Measurements from ENCODE around the gene IFNAR2. TPM values are rescaled to one million over a fixed set of nuclear protein-coding genes. Genes with fewer than 3 reads are reported as not detected.
A peak's percentile ranks its signal among the peaks of the same experiment; 100 is the strongest.

Gene IFNAR2
- polyA plus RNA-seq, 1 donor from 2014 or later, result 10.3 TPM

DNA sequence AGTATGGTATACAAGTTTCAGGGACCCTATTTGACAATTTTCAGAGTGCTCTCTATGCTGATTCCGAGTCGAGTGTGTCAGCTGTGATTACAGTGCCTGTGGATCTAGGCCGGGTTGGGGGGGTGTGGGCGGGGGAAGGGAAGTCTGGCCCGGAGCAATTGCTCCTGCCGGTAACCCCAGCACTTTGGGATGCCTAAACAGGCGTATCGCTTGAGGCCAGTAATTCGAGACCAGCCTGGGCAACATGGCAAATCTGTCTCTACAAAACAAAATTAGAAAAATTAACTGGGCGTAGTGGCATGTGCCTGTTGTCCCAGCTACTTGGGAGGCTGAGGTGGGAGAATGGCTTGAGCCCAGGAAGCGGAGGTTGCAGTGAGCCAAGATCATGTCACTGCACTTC is 34.8 kb downstream of the IFNAR2 start:
- Histone ChIP-seq H3F3A (ENCODE audit: insufficient read depth, low read length, poor library complexity, severe bottlenecking) (no peaks in the 10 kb centered on the region), H3K9me2 (ENCODE audit: insufficient read depth, low read length) (no peaks in the 10 kb centered on the region), H3K9ac (ENCODE audit: low read length) (no peak overlapping the region), H3K4me2 (ENCODE audit: low read length) (no peak overlapping the region), H3K4me3 (ENCODE audit: low read length) (no peak overlapping the region), H3K27me3 (ENCODE audit: insufficient read depth, low read depth, low read length) (no peaks in the 10 kb centered on the region), H3K27ac (ENCODE audit: low read length) (no peak overlapping the region), H3K36me3 (ENCODE audit: insufficient read depth, low read length) (peaks cover 6% of the 10 kb centered on the region), H2AFZ (ENCODE audit: low read depth, low read length) (no peak overlapping the region), H3K79me2 (replicated peaks; ENCODE audit: insufficient read depth, low read length) (no peaks in the 10 kb centered on the region), H4K20me1 (ENCODE audit: insufficient read depth) (no peaks in the 10 kb centered on the region), H3K9me3 (ENCODE audit: low read length) (no peaks in the 10 kb centered on the region)
- TF ChIP-seq SMC3 (conservative IDR thresholded peaks at IDR 0.05; ENCODE audit: poor library complexity) (no peak), EZH2 (IDR thresholded peaks at IDR 0.05; ENCODE audit: borderline replicate concordance, insufficient read depth, low read length, poor library complexity, severe bottlenecking) (no peak), RAD21 (conservative IDR thresholded peaks at IDR 0.05) (no peak), TAF1 (IDR thresholded peaks at IDR 0.05; ENCODE audit: low read depth) (no peak), POLR2AphosphoS5 (IDR thresholded peaks at IDR 0.05) (no peak), MXI1 (conservative IDR thresholded peaks at IDR 0.05; ENCODE audit: poor library complexity, severe bottlenecking) (no peak), EP300 (conservative IDR thresholded peaks at IDR 0.05; ENCODE audit: poor library complexity, severe bottlenecking) (no peak)
- TF ChIP-seq, protein P1, sequence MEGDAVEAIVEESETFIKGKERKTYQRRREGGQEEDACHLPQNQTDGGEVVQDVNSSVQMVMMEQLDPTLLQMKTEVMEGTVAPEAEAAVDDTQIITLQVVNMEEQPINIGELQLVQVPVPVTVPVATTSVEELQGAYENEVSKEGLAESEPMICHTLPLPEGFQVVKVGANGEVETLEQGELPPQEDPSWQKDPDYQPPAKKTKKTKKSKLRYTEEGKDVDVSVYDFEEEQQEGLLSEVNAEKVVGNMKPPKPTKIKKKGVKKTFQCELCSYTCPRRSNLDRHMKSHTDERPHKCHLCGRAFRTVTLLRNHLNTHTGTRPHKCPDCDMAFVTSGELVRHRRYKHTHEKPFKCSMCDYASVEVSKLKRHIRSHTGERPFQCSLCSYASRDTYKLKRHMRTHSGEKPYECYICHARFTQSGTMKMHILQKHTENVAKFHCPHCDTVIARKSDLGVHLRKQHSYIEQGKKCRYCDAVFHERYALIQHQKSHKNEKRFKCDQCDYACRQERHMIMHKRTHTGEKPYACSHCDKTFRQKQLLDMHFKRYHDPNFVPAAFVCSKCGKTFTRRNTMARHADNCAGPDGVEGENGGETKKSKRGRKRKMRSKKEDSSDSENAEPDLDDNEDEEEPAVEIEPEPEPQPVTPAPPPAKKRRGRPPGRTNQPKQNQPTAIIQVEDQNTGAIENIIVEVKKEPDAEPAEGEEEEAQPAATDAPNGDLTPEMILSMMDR (IDR thresholded peaks at IDR 0.05; ENCODE audit: poor library complexity, severe bottlenecking), result no peak
- TF ChIP-seq, protein P2, sequence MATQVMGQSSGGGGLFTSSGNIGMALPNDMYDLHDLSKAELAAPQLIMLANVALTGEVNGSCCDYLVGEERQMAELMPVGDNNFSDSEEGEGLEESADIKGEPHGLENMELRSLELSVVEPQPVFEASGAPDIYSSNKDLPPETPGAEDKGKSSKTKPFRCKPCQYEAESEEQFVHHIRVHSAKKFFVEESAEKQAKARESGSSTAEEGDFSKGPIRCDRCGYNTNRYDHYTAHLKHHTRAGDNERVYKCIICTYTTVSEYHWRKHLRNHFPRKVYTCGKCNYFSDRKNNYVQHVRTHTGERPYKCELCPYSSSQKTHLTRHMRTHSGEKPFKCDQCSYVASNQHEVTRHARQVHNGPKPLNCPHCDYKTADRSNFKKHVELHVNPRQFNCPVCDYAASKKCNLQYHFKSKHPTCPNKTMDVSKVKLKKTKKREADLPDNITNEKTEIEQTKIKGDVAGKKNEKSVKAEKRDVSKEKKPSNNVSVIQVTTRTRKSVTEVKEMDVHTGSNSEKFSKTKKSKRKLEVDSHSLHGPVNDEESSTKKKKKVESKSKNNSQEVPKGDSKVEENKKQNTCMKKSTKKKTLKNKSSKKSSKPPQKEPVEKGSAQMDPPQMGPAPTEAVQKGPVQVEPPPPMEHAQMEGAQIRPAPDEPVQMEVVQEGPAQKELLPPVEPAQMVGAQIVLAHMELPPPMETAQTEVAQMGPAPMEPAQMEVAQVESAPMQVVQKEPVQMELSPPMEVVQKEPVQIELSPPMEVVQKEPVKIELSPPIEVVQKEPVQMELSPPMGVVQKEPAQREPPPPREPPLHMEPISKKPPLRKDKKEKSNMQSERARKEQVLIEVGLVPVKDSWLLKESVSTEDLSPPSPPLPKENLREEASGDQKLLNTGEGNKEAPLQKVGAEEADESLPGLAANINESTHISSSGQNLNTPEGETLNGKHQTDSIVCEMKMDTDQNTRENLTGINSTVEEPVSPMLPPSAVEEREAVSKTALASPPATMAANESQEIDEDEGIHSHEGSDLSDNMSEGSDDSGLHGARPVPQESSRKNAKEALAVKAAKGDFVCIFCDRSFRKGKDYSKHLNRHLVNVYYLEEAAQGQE (IDR thresholded peaks at IDR 0.05; ENCODE audit: borderline replicate concordance), result no peak

DNA sequence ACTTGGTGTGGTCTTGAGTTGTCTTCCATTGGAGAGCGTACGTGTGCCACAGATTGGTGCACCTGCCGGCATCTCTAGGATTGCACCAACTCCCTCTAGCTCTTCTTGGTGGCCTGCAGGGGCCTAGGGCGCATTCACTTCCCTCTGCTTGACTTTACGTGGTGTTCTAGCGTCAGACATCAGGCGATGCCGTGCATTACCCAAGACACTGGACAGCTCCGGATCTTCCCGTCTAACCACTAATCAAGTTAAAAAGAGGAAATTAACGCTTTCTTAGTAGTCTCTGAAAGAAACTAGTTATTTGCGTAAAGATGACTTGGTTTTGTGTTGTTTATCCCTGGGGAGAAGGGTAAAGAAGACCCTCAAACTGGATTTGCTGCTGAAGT is 35.9 kb downstream of the IFNAR2 start:
- TF ChIP-seq EZH2 (IDR thresholded peaks at IDR 0.05; ENCODE audit: borderline replicate concordance, insufficient read depth, low read length, poor library complexity, severe bottlenecking) (no peak), MXI1 (conservative IDR thresholded peaks at IDR 0.05; ENCODE audit: poor library complexity, severe bottlenecking) (no peak), TAF1 (IDR thresholded peaks at IDR 0.05; ENCODE audit: low read depth) (no peak)
- Histone ChIP-seq H3K36me3 (ENCODE audit: insufficient read depth, low read length) (peaks cover 6% of the 10 kb centered on the region), H3K9me2 (ENCODE audit: insufficient read depth, low read length) (no peaks in the 10 kb centered on the region), H3K27me3 (ENCODE audit: insufficient read depth, low read depth, low read length) (no peaks in the 10 kb centered on the region), H3K27ac (ENCODE audit: low read length) (no peak overlapping the region), H4K20me1 (ENCODE audit: insufficient read depth) (no peaks in the 10 kb centered on the region), H3K9me3 (ENCODE audit: low read length) (no peaks in the 10 kb centered on the region), H3K4me2 (ENCODE audit: low read length) (no peak overlapping the region), H3K4me3 (ENCODE audit: low read length) (peak overlapping the region; percentile 65), H3K79me2 (replicated peaks; ENCODE audit: insufficient read depth, low read length) (no peaks in the 10 kb centered on the region), H3F3A (ENCODE audit: insufficient read depth, low read length, poor library complexity, severe bottlenecking) (no peaks in the 10 kb centered on the region), H3K9ac (ENCODE audit: low read length) (no peak overlapping the region), H2AFZ (ENCODE audit: low read depth, low read length) (no peak overlapping the region)

Data from neural cell (in vitro differentiated cells).